ENCODE results near the gene HHAT.

- TF ChIP-seq, protein P1, sequence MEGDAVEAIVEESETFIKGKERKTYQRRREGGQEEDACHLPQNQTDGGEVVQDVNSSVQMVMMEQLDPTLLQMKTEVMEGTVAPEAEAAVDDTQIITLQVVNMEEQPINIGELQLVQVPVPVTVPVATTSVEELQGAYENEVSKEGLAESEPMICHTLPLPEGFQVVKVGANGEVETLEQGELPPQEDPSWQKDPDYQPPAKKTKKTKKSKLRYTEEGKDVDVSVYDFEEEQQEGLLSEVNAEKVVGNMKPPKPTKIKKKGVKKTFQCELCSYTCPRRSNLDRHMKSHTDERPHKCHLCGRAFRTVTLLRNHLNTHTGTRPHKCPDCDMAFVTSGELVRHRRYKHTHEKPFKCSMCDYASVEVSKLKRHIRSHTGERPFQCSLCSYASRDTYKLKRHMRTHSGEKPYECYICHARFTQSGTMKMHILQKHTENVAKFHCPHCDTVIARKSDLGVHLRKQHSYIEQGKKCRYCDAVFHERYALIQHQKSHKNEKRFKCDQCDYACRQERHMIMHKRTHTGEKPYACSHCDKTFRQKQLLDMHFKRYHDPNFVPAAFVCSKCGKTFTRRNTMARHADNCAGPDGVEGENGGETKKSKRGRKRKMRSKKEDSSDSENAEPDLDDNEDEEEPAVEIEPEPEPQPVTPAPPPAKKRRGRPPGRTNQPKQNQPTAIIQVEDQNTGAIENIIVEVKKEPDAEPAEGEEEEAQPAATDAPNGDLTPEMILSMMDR (IDR thresholded peaks at IDR 0.05), result peak; percentile 52 to 69 (median 63)
- TF ChIP-seq POLR2A (IDR thresholded peaks at IDR 0.05), result no peak
Observed at GRCh38 chr1:210360852-210361477, 32.3 kb downstream of the HHAT start.
